Measurements from ENCODE around the gene GBE1. TPM values are rescaled to one million over a fixed set of nuclear protein-coding genes. Genes with fewer than 3 reads are reported as not detected.

The GBE1 gene
- total and polyA plus RNA-seq, 2 donors (not counting 1 experiment from before 2014, with no cell fraction given): 153 to 232 TPM

DNA sequence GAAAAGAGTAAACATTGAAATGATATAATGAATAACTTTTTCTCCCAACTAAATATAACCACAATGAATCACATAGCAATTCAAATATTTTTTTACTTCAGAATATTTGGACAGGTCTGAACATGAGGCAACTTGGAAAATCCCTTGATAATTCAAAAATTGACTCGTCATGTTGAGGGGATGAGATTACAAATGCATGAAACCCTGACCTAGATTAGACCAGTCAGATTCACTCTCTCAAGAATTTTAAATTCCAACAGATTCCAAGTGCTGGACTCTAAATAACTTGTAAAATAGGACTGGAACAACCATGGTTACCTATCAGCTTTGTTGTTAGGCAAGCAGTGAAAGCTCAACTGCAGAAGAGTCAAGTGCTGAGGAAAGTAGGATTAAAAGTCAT lies 317.5 kb downstream of the GBE1 start:
- Histone ChIP-seq H3K9me3 (ENCODE audit: control insufficient read depth, insufficient read depth, low read depth, low read length) (no peaks in the 10 kb centered on the region), H3K4me1 (ENCODE audit: control insufficient read depth, extremely low read depth, insufficient read depth, low read length) (peaks cover 3% of the 10 kb centered on the region), H2AFZ (ENCODE audit: low read length) (no peak overlapping the region), H3K27me3 (ENCODE audit: control insufficient read depth, insufficient read depth, low read length) (no peaks in the 10 kb centered on the region), H3K9ac (ENCODE audit: insufficient read depth, low read length) (no peak overlapping the region), H3K36me3 (ENCODE audit: control insufficient read depth, insufficient read depth, low read length) (no peaks in the 10 kb centered on the region), H3K4me3 (replicated peaks in 1 of 4; ENCODE audit: control extremely low read depth in 1 of 4, insufficient read depth in 1 of 4, low read depth in 3 of 4, low read length in 4 of 4) (no peak overlapping the region), H4K20me1 (ENCODE audit: control insufficient read depth, extremely low read depth, insufficient read depth, low read length) (no peaks in the 10 kb centered on the region), H3K27ac (ENCODE audit: insufficient read depth, low read length) (peak overlapping the region; percentile 3), H3K4me2 (ENCODE audit: extremely low read depth, insufficient read depth, low read length) (no peak overlapping the region), H3K79me2 (ENCODE audit: control insufficient read depth, insufficient read depth, low read length) (no peaks in the 10 kb centered on the region)
- DNase-seq (ENCODE audit: low read depth in 2 of 2): peak in 1 of 2 donors; percentile 80
- TF ChIP-seq CTCF (conservative IDR thresholded peaks at IDR 0.05 in 1 of 2, IDR thresholded peaks at IDR 0.05 in 1 of 2; ENCODE audit: low read depth in 1 of 2, low read length in 2 of 2) (no peak), EZH2 (IDR thresholded peaks at IDR 0.05; ENCODE audit: low read length, missing control alignments) (no peak)

DNA sequence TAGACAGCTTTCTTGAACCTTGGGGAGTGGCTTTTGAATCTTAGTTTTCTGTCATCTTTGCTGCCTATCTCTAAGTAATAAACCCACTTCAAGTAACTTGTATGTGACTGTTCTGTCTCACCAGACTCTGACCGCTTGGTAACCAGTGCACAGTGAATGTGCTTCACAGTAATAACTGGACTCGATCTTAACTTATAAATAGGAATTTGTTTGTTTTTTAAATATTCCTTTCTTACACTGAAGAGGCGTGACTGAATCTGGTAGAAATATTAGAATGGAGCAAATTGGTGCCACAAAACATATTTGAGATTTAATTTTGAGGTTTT lies 318.0 kb downstream of the GBE1 start:
- H3K36me3 ChIP-seq (ENCODE audit: control insufficient read depth, insufficient read depth, low read length): no peaks in the 10 kb centered on the region
- H4K20me1 ChIP-seq (ENCODE audit: control insufficient read depth, extremely low read depth, insufficient read depth, low read length): no peaks in the 10 kb centered on the region
- no peaks in the 10 kb centered on the region for H3K27me3 ChIP-seq (ENCODE audit: control insufficient read depth, insufficient read depth, low read length)
- no peak overlapping the region for H3K27ac ChIP-seq (ENCODE audit: insufficient read depth, low read length)
- H3K4me3 ChIP-seq (replicated peaks in 1 of 4; ENCODE audit: control extremely low read depth in 1 of 4, insufficient read depth in 1 of 4, low read depth in 3 of 4, low read length in 4 of 4): no peak overlapping the region
- no peak overlapping the region for H3K9ac ChIP-seq (ENCODE audit: insufficient read depth, low read length)
- H2AFZ ChIP-seq (ENCODE audit: low read length): no peak overlapping the region
- TF ChIP-seq EZH2 (IDR thresholded peaks at IDR 0.05; ENCODE audit: low read length, missing control alignments): no peak
- TF ChIP-seq CTCF (conservative IDR thresholded peaks at IDR 0.05 in 1 of 2, IDR thresholded peaks at IDR 0.05 in 1 of 2; ENCODE audit: low read depth in 1 of 2, low read length in 2 of 2): no peak
- no peak overlapping the region for H3K4me2 ChIP-seq (ENCODE audit: extremely low read depth, insufficient read depth, low read length)
- peaks cover 3% of the 10 kb centered on the region for H3K4me1 ChIP-seq (ENCODE audit: control insufficient read depth, extremely low read depth, insufficient read depth, low read length)
- no peaks in the 10 kb centered on the region for H3K9me3 ChIP-seq (ENCODE audit: control insufficient read depth, insufficient read depth, low read depth, low read length)
- DNase-seq (ENCODE audit: low read depth in 2 of 2): no peak
- no peaks in the 10 kb centered on the region for H3K79me2 ChIP-seq (ENCODE audit: control insufficient read depth, insufficient read depth, low read length)

- no peak overlapping the region for H3K4me2 ChIP-seq (ENCODE audit: extremely low read depth, insufficient read depth, low read length)
- DNase-seq (ENCODE audit: low read depth in 2 of 2): no peak
- H4K20me1 ChIP-seq (ENCODE audit: control insufficient read depth, extremely low read depth, insufficient read depth, low read length): no peaks in the 10 kb centered on the region
- H2AFZ ChIP-seq (ENCODE audit: low read length): no peak overlapping the region
- H3K27me3 ChIP-seq (ENCODE audit: control insufficient read depth, insufficient read depth, low read length): no peaks in the 10 kb centered on the region
- H3K9ac ChIP-seq (ENCODE audit: insufficient read depth, low read length): no peak overlapping the region
- H3K4me3 ChIP-seq (replicated peaks in 1 of 4; ENCODE audit: control extremely low read depth in 1 of 4, insufficient read depth in 1 of 4, low read depth in 3 of 4, low read length in 4 of 4): no peak overlapping the region
- H3K4me1 ChIP-seq (ENCODE audit: control insufficient read depth, extremely low read depth, insufficient read depth, low read length): peaks cover 3% of the 10 kb centered on the region
- no peaks in the 10 kb centered on the region for H3K36me3 ChIP-seq (ENCODE audit: control insufficient read depth, insufficient read depth, low read length)
- H3K79me2 ChIP-seq (ENCODE audit: control insufficient read depth, insufficient read depth, low read length): no peaks in the 10 kb centered on the region
- H3K9me3 ChIP-seq (ENCODE audit: control insufficient read depth, insufficient read depth, low read depth, low read length): no peaks in the 10 kb centered on the region
- H3K27ac ChIP-seq (ENCODE audit: insufficient read depth, low read length): no peak overlapping the region
- TF ChIP-seq CTCF (conservative IDR thresholded peaks at IDR 0.05 in 1 of 2, IDR thresholded peaks at IDR 0.05 in 1 of 2; ENCODE audit: low read depth in 1 of 2, low read length in 2 of 2): no peak
- no peak for TF ChIP-seq EZH2 (IDR thresholded peaks at IDR 0.05; ENCODE audit: low read length, missing control alignments)
These were observed 318.5 kb downstream of the GBE1 start for GRCh38 chr3:81442758-81443456.
